ENCODE results near the gene ZNF726.
"Not testable (repeated sequence)": the region's sequence is repeated elsewhere in the genome, so short reads cannot be mapped to it uniquely, and the experiment has no call there.

Gene ZNF726

GRCh38 chr19:23909222-23909621 lies 5.5 kb upstream of the ZNF726 start:
- TF ChIP-seq CTCF (conservative IDR thresholded peaks at IDR 0.05) (no peak), ZFX (IDR thresholded peaks at IDR 0.05) (no peak)
- no peak overlapping the region for H3K27ac ChIP-seq

DNA sequence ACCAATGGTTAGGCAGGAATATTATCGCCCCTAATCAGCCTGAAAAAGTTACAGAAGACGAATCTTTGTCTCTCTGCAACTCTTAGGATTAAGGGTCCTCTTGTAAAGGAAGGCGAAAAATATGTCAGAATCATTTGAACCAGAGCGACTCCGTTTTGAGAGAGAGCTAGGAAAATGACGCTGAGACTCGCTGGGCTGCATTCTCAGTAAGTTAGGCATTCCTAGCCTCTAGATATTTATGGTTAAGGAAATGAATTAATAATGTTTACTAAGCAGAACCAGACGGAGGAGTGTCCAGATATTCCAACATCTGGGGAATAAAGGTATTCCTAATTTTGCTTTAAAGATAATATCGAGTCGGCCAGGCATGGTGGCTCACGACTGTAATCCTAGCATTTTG lies 755 bp upstream of the ZNF726 start:
- TF ChIP-seq CTCF (conservative IDR thresholded peaks at IDR 0.05) (no peak), ZFX (IDR thresholded peaks at IDR 0.05) (no peak)
- H3K27ac ChIP-seq = peak overlapping the region; percentile 72; the same call in 1 of the 2 replicates

- no peak overlapping the region for H3K27ac ChIP-seq
- TF ChIP-seq ZFX (IDR thresholded peaks at IDR 0.05) (no peak), CTCF (conservative IDR thresholded peaks at IDR 0.05) (no peak)
Measured at GRCh38 chr19:23916991-23917390, 2.3 kb downstream of the ZNF726 start.

GRCh38 chr19:23917856-23918255 lies 3.2 kb downstream of the ZNF726 start:
- no peak for TF ChIP-seq ZFX (IDR thresholded peaks at IDR 0.05)
- no peak for TF ChIP-seq CTCF (conservative IDR thresholded peaks at IDR 0.05)
- H3K27ac ChIP-seq = no peak overlapping the region

- H3K27ac ChIP-seq = no peak overlapping the region
- TF ChIP-seq CTCF (conservative IDR thresholded peaks at IDR 0.05) = no peak
- TF ChIP-seq ZFX (IDR thresholded peaks at IDR 0.05) = no peak
Measured at GRCh38 chr19:23925285-23925684, 10.6 kb downstream of the ZNF726 start.

DNA sequence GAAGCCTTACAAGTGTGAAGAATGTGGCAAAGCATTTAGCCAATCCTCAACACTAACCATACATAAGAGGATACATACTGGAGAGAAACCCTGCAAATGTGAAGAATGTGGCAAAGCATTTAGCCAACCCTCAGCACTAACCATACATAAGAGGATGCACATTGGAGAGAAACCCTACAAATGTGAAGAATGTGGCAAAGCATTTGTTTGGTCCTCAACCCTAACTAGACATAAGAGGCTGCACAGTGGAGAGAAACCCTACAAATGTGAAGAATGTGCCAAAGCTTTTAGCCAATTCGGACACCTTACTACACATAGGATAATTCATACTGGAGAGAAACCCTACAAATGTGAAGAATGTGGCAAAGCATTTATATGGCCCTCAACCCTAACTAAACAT lies 18.2 kb downstream of the ZNF726 start:
- no peak for TF ChIP-seq CTCF (conservative IDR thresholded peaks at IDR 0.05)
- no peak for TF ChIP-seq ZFX (IDR thresholded peaks at IDR 0.05)
- no peak overlapping the region for H3K27ac ChIP-seq

- not testable (repeated sequence) for H3K27ac ChIP-seq
Measured at GRCh38 chr19:23937031-23937430, 22.3 kb downstream of the ZNF726 start.

DNA sequence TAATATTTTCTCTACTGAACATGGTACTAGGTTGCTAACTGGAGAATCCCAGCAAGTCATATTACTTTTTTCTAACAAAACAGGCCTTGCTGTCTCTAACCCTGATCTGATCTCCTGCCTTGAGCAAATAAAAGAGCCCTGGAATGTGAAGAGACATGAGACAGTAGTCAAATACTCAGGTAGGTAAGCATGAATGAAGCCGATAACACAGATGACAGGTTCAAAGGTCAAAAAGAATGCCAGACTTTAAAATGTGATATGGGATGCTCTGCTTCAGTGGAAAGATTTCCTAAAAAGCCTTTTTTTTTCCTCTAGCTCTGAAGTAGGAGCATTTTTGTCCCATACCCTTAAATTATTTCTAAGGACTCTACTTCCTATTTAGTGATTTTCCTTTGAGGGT lies 28.7 kb downstream of the ZNF726 start:
- no peak overlapping the region for H3K27ac ChIP-seq
- no peak for TF ChIP-seq ZFX (IDR thresholded peaks at IDR 0.05)
- TF ChIP-seq CTCF (conservative IDR thresholded peaks at IDR 0.05) = no peak

All from C4-2B (cell line).